HG03457 (cell line): ENCODE measurements around the gene DNASE1L2.

Source experiments
- ATAC-seq: cut with Tn5 transposase; IDR thresholded peaks from one replicate; pipeline ENCODE4 v1.9.1; 2021; ENCODE audit warnings: moderate number of reproducible peaks; ENCODE audit not compliant: unreplicated experiment

The DNASE1L2 gene

GRCh38 chr16:2284001-2284770, 47.9 kb downstream of the DNASE1L2 start:
- ATAC-seq: no peak

- ATAC-seq: no peak
Measured at GRCh38 chr16:2284797-2285576, 48.7 kb downstream of the DNASE1L2 start.

GRCh38 chr16:2285731-2286191, 49.5 kb downstream of the DNASE1L2 start:
- no peak for ATAC-seq

- no peak for ATAC-seq
Measured at GRCh38 chr16:2286550-2286949, 50.3 kb downstream of the DNASE1L2 start.

GRCh38 chr16:2287916-2288547, 51.8 kb downstream of the DNASE1L2 start:
- ATAC-seq: no peak
